Ramos (cell line): ENCODE measurements around the gene LTK.
"Not testable (repeated sequence)": the region's sequence is repeated elsewhere in the genome, so short reads cannot be mapped to it uniquely, and the experiment has no call there.

Experiments
- in situ Hi-C: fragments of 300-500 bp; cut with MboI; formaldehyde crosslinking; loops from one replicate; pipeline ENCODE4 v1.14.3; 2022; ENCODE audit warnings: low sequenced_read_pairs; ENCODE audit not compliant: unreplicated experiment

The LTK gene

DNA sequence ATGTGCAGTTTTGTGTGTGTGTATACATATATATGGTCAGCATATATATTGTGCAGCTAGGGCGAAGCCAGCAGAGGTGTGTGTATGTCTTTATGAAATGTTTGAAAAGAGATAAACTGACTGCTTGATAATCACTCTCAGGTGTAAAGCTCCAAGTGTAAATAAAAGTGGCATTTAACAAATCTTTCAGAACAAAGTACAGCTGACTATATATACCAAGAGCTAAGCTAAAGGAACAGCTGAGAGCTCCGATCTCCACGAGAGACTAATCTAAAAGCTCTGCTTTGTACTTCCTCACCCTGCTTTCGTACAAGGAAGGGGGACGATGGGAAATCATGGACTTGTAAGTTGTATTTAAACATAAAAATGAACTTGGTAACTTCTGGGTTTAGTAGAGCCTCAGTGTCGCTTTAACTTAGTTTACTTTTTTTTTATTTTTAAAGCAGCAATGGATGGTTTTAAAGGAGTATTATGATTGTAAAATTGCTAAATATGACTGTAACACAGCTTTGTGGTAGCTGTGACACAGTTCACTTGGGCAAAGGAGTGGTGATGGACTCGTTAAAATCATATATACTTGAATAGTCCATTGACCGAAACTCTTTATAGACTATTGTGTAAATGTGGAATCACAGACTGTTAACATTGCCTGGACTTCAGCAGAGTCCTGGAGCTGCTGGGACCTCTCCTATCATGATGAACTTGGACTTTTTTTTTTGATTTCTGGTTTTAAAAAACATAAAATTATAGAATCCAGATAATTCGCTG is 31.3 kb downstream of the LTK start:
- in situ Hi-C loops: no loop called here

DNA sequence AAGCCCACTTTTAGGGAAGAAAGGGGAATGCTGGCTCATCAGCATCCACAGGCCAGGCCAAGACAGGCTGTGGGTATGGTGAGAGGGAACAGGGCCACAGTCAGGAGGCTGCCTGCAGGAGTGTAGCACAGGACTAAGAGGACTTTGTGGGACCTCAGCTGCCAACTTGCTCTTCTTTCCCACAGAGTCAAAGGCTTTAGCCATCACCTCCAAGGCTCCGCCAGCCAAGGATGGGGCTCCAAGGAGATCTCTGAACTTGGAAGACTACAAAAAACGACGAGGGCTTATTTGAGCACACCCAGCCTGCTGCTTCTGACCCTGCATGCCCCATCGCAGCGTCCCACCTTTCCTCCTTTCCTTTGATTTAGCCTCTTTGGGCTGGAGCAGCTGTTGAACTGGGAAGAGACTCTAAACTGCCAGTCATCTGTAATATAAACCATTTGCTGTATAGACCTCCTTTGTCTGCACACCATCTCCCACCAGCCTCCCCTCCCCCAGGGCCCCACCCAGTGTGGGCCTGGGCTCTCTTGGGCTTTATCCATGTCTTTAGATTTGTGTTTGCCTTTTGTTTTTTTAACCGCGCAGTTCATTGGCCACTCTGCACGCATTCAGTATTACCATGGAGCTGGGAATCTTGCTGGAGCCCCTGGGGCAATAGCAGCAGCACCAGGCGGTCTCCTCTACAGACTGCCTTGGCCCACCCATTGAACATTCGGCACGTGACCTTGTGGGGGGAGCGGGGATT is 33.1 kb downstream of the LTK start:
- in situ Hi-C loops: no loop called here

DNA sequence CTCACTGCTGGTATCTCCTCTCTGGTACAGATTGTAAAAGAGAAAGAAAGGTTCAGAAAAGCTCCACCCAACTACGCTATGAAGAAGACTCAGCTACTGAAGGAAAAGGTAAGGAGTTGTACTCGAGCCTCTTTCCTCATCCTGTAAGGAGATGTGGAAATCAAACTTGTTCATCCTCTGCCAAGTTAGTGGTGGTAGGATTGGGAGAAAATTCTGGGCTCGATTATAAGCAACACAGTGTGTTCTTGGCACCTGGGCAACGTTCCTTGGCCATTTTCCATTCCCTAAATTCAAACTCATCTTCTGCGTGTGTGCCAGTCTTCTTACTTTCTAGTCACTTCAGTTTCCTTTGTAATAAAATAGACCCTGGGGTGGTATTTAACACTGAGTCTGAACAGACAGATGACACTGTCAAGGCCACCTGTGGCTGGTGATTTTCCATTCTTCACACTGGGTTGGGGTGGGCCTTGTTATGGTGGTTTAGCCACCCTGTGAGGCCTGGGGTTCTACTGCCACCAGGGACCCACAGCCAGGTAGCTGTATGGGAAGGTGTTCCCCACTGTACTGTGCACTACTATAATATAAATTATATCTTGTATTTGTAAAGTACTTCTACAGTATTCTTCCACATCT is 37.1 kb downstream of the LTK start:
- in situ Hi-C loops: no loop called here

DNA sequence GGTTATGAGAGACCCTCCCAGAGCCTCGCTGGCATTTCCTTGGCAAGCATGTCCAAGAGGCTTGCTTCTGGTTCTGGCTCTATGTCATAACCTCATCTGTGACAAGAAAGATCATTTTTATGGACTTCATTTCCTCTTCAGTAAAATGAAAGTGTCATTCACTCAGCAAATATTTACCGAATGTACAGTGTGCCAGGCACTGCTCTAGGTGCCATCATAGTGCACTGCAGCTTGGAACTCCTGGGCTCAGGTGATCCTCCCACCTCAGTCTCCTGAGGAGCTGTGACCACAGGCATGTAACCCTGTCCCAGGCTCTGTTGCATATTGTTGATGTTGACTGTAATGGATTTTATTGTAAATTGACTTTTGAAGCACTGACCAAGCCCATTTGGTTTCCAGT is 38.7 kb downstream of the LTK start:
- in situ Hi-C loops: no loop called here

DNA sequence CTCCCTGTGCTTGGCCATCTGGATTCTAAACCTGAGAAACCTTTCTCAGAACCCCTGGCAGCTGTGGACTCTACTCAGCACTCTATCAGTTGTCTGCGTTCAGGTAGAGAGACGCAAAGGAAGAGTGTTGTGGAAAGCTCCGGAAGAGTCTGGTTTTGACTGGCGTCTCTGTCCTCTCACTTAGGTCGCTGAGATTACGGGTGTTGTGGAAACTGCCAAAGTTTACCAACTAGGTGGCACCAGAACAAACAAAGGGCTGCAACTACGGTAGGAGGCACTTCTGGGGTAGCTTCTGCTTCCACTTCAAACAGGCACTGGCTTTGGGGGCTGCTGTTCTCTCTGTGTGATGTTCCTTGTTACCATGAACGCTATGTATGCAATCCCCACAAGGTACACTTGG is 39.2 kb downstream of the LTK start:
- in situ Hi-C loops: no loop called here

DNA sequence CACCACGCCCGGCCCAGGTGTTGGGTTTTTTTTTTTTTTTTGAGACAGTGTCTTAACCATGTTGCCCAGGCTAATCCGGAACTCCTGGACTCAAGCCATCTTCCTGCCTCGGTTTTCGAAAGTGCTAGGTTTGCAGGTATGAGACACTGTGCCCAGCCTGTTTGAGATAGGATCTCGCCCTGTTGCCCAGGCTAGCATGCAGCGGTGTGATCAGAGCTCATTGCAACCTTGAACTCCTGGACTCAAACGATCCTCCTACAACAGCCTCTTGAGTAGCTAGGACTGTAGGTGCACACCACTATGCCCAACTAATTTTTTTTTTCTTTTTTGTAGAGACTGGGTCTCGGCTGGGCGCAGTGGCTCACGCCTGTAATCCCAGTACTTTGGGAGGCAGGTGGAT is 40.2 kb downstream of the LTK start:
- in situ Hi-C loops: no loop called here

DNA sequence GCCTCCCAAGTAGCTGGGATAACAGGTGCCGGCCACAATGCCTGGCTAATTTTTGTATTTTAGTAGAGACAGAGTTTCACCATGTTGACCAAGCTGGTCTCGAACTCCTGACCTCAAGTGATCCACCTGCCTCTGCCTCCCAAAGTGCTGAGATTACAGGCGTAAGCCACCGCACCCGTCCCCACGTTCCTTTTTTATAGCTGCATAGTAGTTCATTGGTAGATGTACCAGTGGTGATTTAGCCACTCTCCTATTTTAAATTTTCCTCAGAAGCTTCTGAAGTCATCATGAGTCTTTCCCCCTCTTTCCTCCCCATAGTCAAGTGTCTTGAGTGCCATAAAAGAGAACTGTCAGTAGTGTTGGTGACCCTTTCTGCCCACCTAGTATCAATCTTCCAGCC is 44.0 kb downstream of the LTK start:
- in situ Hi-C loops: not testable (repeated sequence)

DNA sequence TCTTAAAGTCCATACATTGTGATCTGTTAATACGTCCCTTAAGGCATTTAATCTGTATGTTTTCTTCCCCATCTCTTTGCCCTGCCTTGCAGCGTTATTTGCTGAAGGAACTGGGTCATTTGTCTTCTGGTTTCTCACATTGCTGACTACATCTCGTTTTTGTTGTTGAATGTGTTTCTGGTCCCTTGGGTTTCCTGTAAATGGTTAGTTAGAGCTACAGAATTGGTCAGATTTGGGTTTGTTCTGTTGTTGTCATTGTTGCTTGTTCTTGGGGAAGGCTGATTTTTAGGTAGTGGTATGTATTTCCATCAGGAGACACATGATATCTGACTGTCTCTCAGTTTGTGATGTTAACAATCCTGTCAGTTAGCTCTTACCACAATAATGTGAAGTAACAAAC is 46.9 kb downstream of the LTK start:
- in situ Hi-C loops: no loop called here

DNA sequence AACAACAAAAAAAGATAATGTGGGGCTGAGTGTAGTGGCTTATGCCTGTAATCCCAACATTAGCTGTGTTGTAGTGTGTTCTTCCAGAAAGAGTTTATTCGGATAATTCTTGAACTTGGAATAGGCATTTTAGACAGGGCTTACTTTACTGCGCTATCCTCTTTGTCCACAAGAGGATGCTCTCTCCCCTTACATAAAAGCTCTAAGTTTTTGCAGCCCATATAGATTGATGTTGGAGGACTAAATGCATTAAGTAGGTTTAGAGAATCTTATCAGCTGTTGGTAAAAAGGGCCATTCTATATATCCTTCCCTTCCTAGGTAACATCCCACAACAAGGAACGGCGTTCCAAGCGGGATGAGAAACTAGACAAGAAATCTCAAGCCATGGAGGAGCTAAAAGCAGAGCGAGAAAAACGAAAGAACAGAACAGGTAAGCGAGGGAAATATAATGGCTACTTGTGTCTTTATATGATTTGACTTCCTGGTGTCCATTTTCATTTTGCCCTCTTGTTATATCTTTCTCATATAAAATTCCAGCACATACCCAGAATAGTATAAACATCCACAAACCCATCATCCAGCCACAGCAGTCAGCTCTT is 47.7 kb downstream of the LTK start:
- in situ Hi-C loops: no loop called here

DNA sequence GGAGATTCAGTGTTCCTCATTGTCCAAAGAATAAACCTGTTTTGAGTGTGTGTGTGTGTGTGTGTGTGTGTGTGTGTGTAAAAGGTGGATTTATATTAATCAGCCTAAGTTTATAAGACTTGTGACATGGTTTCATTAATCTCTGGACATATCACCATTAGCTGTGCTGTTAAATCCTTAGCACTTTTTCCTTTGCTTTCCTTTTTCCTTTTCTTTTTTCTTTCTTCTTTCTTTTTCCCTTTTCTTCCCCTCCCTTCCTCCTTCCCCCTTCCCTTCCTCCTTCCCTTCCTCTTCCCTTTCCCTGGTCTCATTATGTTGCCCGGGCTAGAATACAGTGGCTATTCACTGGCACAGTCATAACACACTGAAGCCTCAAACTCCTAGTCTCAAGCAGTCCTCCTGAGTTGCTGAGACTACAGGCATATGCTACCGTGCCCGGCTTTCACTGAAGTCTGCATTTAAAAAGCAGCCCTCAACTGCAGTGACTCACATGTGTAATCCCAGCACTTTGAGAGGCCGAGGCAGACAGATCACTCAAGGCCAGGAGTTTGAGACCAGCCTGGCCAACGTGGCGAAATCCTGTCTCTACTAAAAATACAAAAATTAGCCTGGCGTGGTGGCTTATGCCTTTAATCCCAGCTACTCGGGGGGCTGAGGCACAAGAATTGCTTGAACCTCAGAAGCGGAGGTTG is 48.6 kb downstream of the LTK start:
- in situ Hi-C loops: no loop called here

DNA sequence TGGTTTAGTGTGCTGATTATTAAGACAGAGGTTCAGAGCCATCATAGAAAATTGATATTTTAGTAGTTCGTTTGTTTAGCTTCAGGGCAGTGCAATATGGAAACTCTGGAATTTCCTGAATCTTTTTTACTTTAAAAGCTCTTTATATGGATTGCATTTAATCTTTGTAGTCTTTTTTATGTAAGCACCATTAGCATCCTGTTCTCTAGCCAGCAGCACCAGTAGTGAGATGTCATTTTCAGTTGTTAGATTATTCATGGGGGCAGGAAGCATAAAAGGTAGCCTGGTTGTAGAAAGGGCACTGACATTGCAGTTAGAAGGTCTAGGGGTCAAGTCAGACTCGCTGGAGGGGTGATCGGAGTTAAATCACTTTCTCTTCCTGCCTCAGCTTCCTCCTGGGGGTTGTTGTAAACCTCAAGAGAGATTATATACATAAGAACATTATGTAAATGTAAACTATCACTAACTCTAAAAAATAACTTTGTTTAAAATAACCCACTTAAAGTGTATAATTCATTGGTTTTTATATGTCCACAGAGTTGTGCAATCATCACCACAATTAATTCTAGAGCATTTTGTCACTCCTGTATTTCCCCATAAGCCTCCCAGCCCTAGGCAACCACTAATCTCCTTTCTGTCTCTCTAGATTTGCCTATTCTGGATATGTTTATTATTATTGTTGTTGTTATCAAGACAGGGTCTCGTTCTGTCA is 51.4 kb downstream of the LTK start:
- in situ Hi-C loops: no loop called here
